ENCODE results near the gene CXCL13. TPM values are rescaled to one million over a fixed set of nuclear protein-coding genes. Genes with fewer than 3 reads are reported as not detected.
A peak's percentile ranks its signal among the peaks of the same experiment; 100 is the strongest.
"Not testable (repeated sequence)": the region's sequence is repeated elsewhere in the genome, so short reads cannot be mapped to it uniquely, and the experiment has no call there.

Gene CXCL13
- total RNA-seq, 1 experiment from 2014 or later: not detected

- intact Hi-C loops (cut with micrococcal nuclease; ENCODE audit: unreplicated experiment): no loop called here
- CTCF ChIA-PET: no interaction called here
- Mint-ChIP-seq H3K27me3 (ENCODE audit: unreplicated experiment) (no peaks in the 10 kb centered on the region), H3K36me3 (ENCODE audit: insufficient read depth, unreplicated experiment) (no peaks in the 10 kb centered on the region), H3K4me3 (ENCODE audit: low read depth, unreplicated experiment) (no peak overlapping the region), H3K4me1 (ENCODE audit: low read depth, unreplicated experiment) (no peaks in the 10 kb centered on the region), H3K9me3 (ENCODE audit: low read depth, unreplicated experiment) (peaks cover 6% of the 10 kb centered on the region), H3K27ac (ENCODE audit: unreplicated experiment) (no peak overlapping the region)
- TF ChIP-seq CTCF (IDR thresholded peaks at IDR 0.05; ENCODE audit: unreplicated experiment): no peak
- DNase-seq: no peak
- BruUV-seq (replicated peaks): no TSS peak
These were observed 28.6 kb downstream of the CXCL13 start for GRCh38 chr4:77634132-77634785.

GRCh38 chr4:77635246-77635645 is 29.6 kb downstream of the CXCL13 start:
- Mint-ChIP-seq H3K27me3 (ENCODE audit: unreplicated experiment) (no peaks in the 10 kb centered on the region), H3K36me3 (ENCODE audit: insufficient read depth, unreplicated experiment) (no peaks in the 10 kb centered on the region), H3K4me3 (ENCODE audit: low read depth, unreplicated experiment) (no peak overlapping the region), H3K4me1 (ENCODE audit: low read depth, unreplicated experiment) (no peaks in the 10 kb centered on the region), H3K9me3 (ENCODE audit: low read depth, unreplicated experiment) (peaks cover 6% of the 10 kb centered on the region), H3K27ac (ENCODE audit: unreplicated experiment) (no peak overlapping the region)
- no peak for TF ChIP-seq CTCF (IDR thresholded peaks at IDR 0.05; ENCODE audit: unreplicated experiment)
- CTCF ChIA-PET: interaction anchor here (0.6 kb wide), 1 partner anchor 211 kb away, joined by 3 read pairs; no protein-coding TSS in a partner anchor
- no peak for DNase-seq
- intact Hi-C loops (cut with micrococcal nuclease; ENCODE audit: unreplicated experiment): no loop called here
- BruUV-seq (replicated peaks): no TSS peak

- CTCF ChIA-PET: interaction anchor here (0.6 kb wide), 1 partner anchor 212 kb away, joined by 3 read pairs; no protein-coding TSS in a partner anchor
- BruUV-seq (replicated peaks): no TSS peak
- no peaks in the 10 kb centered on the region for H3K27me3 Mint-ChIP-seq (ENCODE audit: unreplicated experiment)
These were observed 30.3 kb downstream of the CXCL13 start for GRCh38 chr4:77635876-77636275.

GRCh38 chr4:77636902-77637301 is 31.3 kb downstream of the CXCL13 start:
- intact Hi-C loops (cut with micrococcal nuclease; ENCODE audit: unreplicated experiment): no loop called here

More at GRCh38 chr4:77635876-77636275, 30.3 kb downstream of the CXCL13 start:
- Mint-ChIP-seq H3K36me3 (ENCODE audit: insufficient read depth, unreplicated experiment) (no peaks in the 10 kb centered on the region), H3K27ac (ENCODE audit: unreplicated experiment) (no peak overlapping the region), H3K4me1 (ENCODE audit: low read depth, unreplicated experiment) (no peaks in the 10 kb centered on the region), H3K9me3 (ENCODE audit: low read depth, unreplicated experiment) (peaks cover 6% of the 10 kb centered on the region), H3K4me3 (ENCODE audit: low read depth, unreplicated experiment) (no peak overlapping the region)
- no peak for TF ChIP-seq CTCF (IDR thresholded peaks at IDR 0.05; ENCODE audit: unreplicated experiment)
- intact Hi-C loops (cut with micrococcal nuclease; ENCODE audit: unreplicated experiment): no loop called here
- DNase-seq: no peak

GRCh38 chr4:77644069-77644468 is 38.4 kb downstream of the CXCL13 start:
- CTCF ChIA-PET; DNase-seq; H3K27me3 Mint-ChIP-seq (ENCODE audit: unreplicated experiment); intact Hi-C loops (cut with micrococcal nuclease; ENCODE audit: unreplicated experiment); BruUV-seq (replicated peaks); H3K4me3 Mint-ChIP-seq (ENCODE audit: low read depth, unreplicated experiment); H3K4me1 Mint-ChIP-seq (ENCODE audit: low read depth, unreplicated experiment); H3K36me3 Mint-ChIP-seq (ENCODE audit: insufficient read depth, unreplicated experiment); H3K9me3 Mint-ChIP-seq (ENCODE audit: low read depth, unreplicated experiment); H3K27ac Mint-ChIP-seq (ENCODE audit: unreplicated experiment): not testable (repeated sequence)

More at GRCh38 chr4:77636902-77637301, 31.3 kb downstream of the CXCL13 start:
- no TSS peak for BruUV-seq (replicated peaks)
- H3K4me1 Mint-ChIP-seq (ENCODE audit: low read depth, unreplicated experiment): no peaks in the 10 kb centered on the region
- H3K4me3 Mint-ChIP-seq (ENCODE audit: low read depth, unreplicated experiment): no peak overlapping the region
- no peak overlapping the region for H3K27ac Mint-ChIP-seq (ENCODE audit: unreplicated experiment)
- H3K36me3 Mint-ChIP-seq (ENCODE audit: insufficient read depth, unreplicated experiment): no peaks in the 10 kb centered on the region
- no peak for TF ChIP-seq CTCF (IDR thresholded peaks at IDR 0.05; ENCODE audit: unreplicated experiment)
- CTCF ChIA-PET: interaction anchor here (0.5 kb wide), 1 partner anchor 16 kb away, joined by 3 read pairs; no protein-coding TSS in a partner anchor
- DNase-seq: peak; percentile 26
- no peaks in the 10 kb centered on the region for H3K27me3 Mint-ChIP-seq (ENCODE audit: unreplicated experiment)
- peaks cover 6% of the 10 kb centered on the region for H3K9me3 Mint-ChIP-seq (ENCODE audit: low read depth, unreplicated experiment)

All from Calu3 (cell line).